Measurements from ENCODE around the gene HPGD.

GRCh38 chr4:174467107-174467506 is 55.2 kb downstream of the HPGD start:
- TF ChIP-seq CTCF (IDR thresholded peaks at IDR 0.05; ENCODE audit: low read length) (no peak), EZH2 (IDR thresholded peaks at IDR 0.05; ENCODE audit: borderline replicate concordance, low read length) (no peak)
